Stimulated activated effector memory CD8-positive, alpha-beta T cell treated with anti-CD3 and anti-CD28 coated beads, Interleukin-12 subunit alpha, Interleukin-12 subunit beta, amount 100 ng/mL, for 72 hours (primary cell): ENCODE data around the gene MACROD2.
"Not testable (repeated sequence)": the region's sequence is repeated elsewhere in the genome, so short reads cannot be mapped to it uniquely, and the experiment has no call there.

Experiments
- ATAC-seq: fragments of 150-1000 bp; cut with Tn5 transposase; 2 replicates; pipeline ENCODE4 v1.10.0; 2021
- DNase-seq, 2 donors: peaks; one replicate each; pipeline ENCODE4 v3.0.0; 2021 to 2022; ENCODE audit warnings: low spot score in 2 of 2
- H3K27ac Mint-ChIP-seq: one replicate; pipeline ENCODE4 v1.8.0; 2022; ENCODE audit warnings: mild to moderate bottlenecking, mixed read lengths
- H3K36me3 Mint-ChIP-seq: one replicate; pipeline ENCODE4 v1.8.0; 2022; ENCODE audit warnings: mild to moderate bottlenecking, mixed read lengths
- H3K4me1 Mint-ChIP-seq: one replicate; pipeline ENCODE4 v1.8.0; 2022; ENCODE audit warnings: mixed read lengths
- H3K4me3 Mint-ChIP-seq: one replicate; pipeline ENCODE4 v1.8.0; 2022; ENCODE audit warnings: mild to moderate bottlenecking, mixed read lengths
- H3K9me3 Mint-ChIP-seq: one replicate; pipeline ENCODE4 v1.8.0; 2022; ENCODE audit warnings: mixed read lengths

Gene MACROD2

GRCh38 chr20:14235355-14235754 lies 240.0 kb downstream of the MACROD2 start:
- Mint-ChIP-seq H3K27ac (no peak overlapping the region), H3K36me3 (no peaks in the 10 kb centered on the region), H3K9me3 (peaks cover 2% of the 10 kb centered on the region), H3K4me3 (no peak overlapping the region), H3K4me1 (no peaks in the 10 kb centered on the region)
- DNase-seq: no peak
- no peak for ATAC-seq

- H3K36me3 Mint-ChIP-seq: no peaks in the 10 kb centered on the region
- ATAC-seq: no peak
These were observed 250.2 kb downstream of the MACROD2 start for GRCh38 chr20:14245368-14245970.

DNA sequence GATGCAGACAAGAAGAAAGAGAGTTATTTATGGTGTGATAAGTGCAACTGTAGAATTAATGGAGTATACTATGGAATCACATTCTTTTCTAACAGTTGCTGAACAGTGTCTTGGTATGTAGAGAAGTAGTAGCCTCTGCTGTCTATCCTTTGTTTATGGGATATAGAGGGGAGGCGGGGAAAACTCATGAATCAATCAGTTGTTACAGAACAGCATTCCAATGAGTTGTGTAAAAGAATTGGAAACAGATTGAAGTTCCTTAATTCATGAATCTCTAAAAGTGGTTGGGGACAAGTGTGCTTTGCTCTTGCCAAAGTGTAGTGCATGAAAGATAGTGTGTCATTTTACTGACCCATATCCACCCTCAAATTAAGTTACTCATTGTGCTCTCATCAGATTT lies 264.4 kb downstream of the MACROD2 start:
- Mint-ChIP-seq H3K36me3 (no peaks in the 10 kb centered on the region), H3K27ac (no peak overlapping the region), H3K4me1 (no peaks in the 10 kb centered on the region), H3K4me3 (no peak overlapping the region), H3K9me3 (peaks cover 16% of the 10 kb centered on the region)
- ATAC-seq (no peak), DNase-seq (no peak)

More at GRCh38 chr20:14245368-14245970, 250.2 kb downstream of the MACROD2 start:
- Mint-ChIP-seq H3K27ac (no peak overlapping the region), H3K9me3 (peaks cover 16% of the 10 kb centered on the region), H3K4me1 (no peaks in the 10 kb centered on the region), H3K4me3 (no peak overlapping the region)
- no peak for DNase-seq

DNA sequence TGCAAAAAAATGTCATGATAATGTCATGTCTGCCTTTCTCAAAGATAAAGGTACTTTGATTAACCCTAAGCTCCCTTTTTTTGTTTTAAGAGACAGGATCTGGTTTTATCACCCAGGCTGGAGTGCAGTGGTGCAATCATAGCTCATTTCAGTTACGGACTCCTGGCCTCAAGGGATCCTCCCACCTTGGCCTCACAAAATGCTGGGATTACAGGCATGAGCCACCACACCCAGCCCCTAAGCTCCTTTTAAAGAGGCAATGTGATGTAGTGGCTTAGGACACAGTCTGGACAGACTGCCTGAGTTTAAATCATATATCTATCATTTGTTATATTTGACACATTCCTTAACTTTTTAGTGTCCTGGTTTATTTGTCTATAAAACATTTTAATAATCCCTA lies 265.1 kb downstream of the MACROD2 start:
- Mint-ChIP-seq H3K4me3 (no peak overlapping the region), H3K36me3 (no peaks in the 10 kb centered on the region), H3K27ac (no peak overlapping the region), H3K4me1 (no peaks in the 10 kb centered on the region), H3K9me3 (peaks cover 18% of the 10 kb centered on the region)
- DNase-seq: no peak
- ATAC-seq: no peak

- no peak overlapping the region for H3K27ac Mint-ChIP-seq
- no peaks in the 10 kb centered on the region for H3K4me1 Mint-ChIP-seq
- H3K36me3 Mint-ChIP-seq: no peaks in the 10 kb centered on the region
- peaks cover 9% of the 10 kb centered on the region for H3K9me3 Mint-ChIP-seq
- no peak for ATAC-seq
- no peak for DNase-seq
- H3K4me3 Mint-ChIP-seq: no peak overlapping the region
These were observed 269.6 kb downstream of the MACROD2 start for GRCh38 chr20:14264869-14265268.

DNA sequence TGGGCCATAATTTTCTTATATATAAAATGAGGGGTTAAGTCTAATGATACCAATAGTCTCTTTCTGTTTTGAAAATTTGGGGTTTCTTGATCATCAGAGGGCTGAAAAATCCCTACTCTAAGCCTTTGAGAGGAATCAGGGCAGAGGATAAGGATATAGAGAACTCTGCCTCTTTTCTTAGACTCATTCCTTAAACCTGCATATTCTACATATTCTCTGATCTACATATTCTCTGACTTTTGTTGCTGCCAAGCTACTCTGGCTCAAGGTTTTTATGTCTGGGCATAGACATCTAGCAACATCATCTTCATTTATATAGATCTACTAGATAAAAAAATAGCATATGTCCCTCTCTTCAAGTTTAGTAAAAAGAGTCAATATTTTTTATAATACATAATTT lies 270.9 kb downstream of the MACROD2 start:
- Mint-ChIP-seq H3K36me3 (no peaks in the 10 kb centered on the region), H3K4me3 (no peak overlapping the region), H3K27ac (no peak overlapping the region), H3K9me3 (peaks cover 9% of the 10 kb centered on the region), H3K4me1 (no peaks in the 10 kb centered on the region)
- no peak for DNase-seq
- no peak for ATAC-seq

DNA sequence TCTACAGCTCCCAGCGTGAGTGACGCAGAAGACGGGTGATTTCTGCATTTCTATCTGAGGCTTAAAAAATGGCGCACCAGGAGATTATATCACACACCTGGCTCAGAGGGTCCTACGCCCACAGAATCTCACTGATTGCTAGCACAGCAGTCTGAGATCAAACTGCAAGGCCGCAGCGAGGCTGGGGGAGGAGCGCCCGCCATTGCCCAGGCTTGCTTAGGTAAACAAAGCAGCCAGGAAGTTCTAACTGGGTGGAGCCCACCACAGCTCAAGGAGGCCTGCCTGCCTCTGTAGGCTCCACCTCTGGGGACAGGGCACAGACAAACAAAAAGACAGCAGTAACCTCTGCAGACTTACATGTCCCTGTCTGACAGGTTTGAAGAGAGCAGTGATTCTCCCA lies 275.4 kb downstream of the MACROD2 start:
- not testable (repeated sequence) for H3K9me3 Mint-ChIP-seq, H3K27ac Mint-ChIP-seq, H3K36me3 Mint-ChIP-seq, H3K4me3 Mint-ChIP-seq, ATAC-seq, H3K4me1 Mint-ChIP-seq, DNase-seq

GRCh38 chr20:14282140-14282539 lies 286.8 kb downstream of the MACROD2 start:
- H3K36me3 Mint-ChIP-seq: no peaks in the 10 kb centered on the region
- H3K27ac Mint-ChIP-seq: no peak overlapping the region
- DNase-seq (no peak), ATAC-seq (no peak)
- H3K4me1 Mint-ChIP-seq: no peaks in the 10 kb centered on the region
- H3K9me3 Mint-ChIP-seq: peaks cover 8% of the 10 kb centered on the region
- no peak overlapping the region for H3K4me3 Mint-ChIP-seq

DNA sequence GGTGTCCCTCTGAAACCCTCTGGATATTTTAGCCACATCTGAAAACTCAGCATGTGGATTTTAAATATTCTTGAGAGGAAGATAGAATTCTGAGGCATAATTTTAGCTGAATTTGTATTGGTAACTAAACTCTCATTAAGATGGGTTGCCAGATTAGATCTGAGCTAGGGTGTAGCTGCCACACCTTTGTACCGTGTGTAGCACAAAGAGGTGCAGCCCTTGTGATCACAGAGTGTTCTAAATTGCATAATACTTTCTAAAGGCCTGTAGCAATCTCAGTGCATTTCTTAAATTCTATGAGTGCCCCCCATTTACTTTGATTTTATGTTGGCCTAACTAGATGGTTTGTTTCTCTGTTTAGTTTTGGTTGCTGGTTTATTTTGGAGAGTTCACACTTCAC lies 289.1 kb downstream of the MACROD2 start:
- no peak overlapping the region for H3K4me3 Mint-ChIP-seq
- no peaks in the 10 kb centered on the region for H3K4me1 Mint-ChIP-seq
- DNase-seq (no peak), ATAC-seq (no peak)
- H3K9me3 Mint-ChIP-seq: peaks cover 8% of the 10 kb centered on the region
- no peaks in the 10 kb centered on the region for H3K36me3 Mint-ChIP-seq
- no peak overlapping the region for H3K27ac Mint-ChIP-seq

GRCh38 chr20:14288341-14289330 lies 293.3 kb downstream of the MACROD2 start:
- H3K4me3 Mint-ChIP-seq: no peak overlapping the region
- no peaks in the 10 kb centered on the region for H3K36me3 Mint-ChIP-seq
- peaks cover 11% of the 10 kb centered on the region for H3K9me3 Mint-ChIP-seq
- no peak overlapping the region for H3K27ac Mint-ChIP-seq
- DNase-seq (no peak), ATAC-seq (no peak)
- H3K4me1 Mint-ChIP-seq: no peaks in the 10 kb centered on the region

- ATAC-seq (no peak), DNase-seq (no peak)
- H3K9me3 Mint-ChIP-seq: peaks cover 9% of the 10 kb centered on the region
- H3K4me1 Mint-ChIP-seq: no peaks in the 10 kb centered on the region
- no peak overlapping the region for H3K4me3 Mint-ChIP-seq
- no peak overlapping the region for H3K27ac Mint-ChIP-seq
- H3K36me3 Mint-ChIP-seq: no peaks in the 10 kb centered on the region
These were observed 296.2 kb downstream of the MACROD2 start for GRCh38 chr20:14291502-14291901.

DNA sequence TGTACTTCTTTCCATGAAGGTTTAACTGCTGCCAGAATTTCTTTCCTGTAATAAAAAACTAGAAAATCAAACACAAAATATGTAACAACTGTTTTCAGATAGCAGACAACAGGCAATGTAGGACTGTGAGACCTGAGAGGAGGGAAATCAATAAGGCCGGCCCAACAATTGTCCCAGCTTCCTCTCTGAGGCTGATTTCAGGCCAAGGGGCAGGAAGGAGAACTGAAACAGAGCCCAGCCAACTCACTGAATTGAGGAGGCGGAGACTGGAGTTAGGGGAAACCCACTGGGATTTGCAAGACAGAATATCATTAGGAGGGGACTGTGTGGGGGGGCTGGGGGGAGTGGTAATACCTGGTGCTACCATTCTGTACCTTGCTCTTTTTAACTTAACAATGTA lies 299.9 kb downstream of the MACROD2 start:
- no peak for DNase-seq
- H3K36me3 Mint-ChIP-seq: no peaks in the 10 kb centered on the region
- no peak overlapping the region for H3K4me3 Mint-ChIP-seq
- no peak overlapping the region for H3K27ac Mint-ChIP-seq
- H3K4me1 Mint-ChIP-seq: no peaks in the 10 kb centered on the region
- ATAC-seq: no peak
- peaks cover 6% of the 10 kb centered on the region for H3K9me3 Mint-ChIP-seq

DNA sequence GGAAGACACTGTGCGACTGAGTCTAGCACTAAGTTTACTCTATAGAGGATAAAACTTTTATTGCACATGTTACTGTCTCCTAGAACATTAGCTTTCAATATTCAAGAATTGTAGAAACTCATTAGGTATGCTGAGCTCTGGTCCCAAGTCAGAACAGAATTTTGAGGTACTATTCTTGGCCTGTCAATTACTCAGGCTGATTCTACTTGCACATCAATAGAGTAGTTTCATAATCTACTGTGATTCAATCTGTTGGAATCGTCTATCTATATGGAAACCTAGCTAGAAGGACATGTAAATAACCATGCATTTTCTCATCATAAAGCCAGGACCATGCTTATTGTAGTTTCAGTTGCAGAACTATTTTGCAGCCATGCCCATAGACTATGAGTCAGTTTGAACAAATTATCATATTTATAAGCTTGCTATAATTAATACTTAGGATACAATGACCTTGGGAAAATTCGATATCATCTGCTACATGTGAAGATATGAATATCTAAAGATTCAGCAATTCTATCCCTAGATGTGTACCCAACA lies 300.5 kb downstream of the MACROD2 start:
- Mint-ChIP-seq H3K27ac (no peak overlapping the region), H3K36me3 (no peaks in the 10 kb centered on the region), H3K9me3 (peaks cover 6% of the 10 kb centered on the region), H3K4me3 (no peak overlapping the region), H3K4me1 (no peaks in the 10 kb centered on the region)
- DNase-seq: no peak
- no peak for ATAC-seq

- no peak for DNase-seq
- no peak overlapping the region for H3K27ac Mint-ChIP-seq
These were observed 304.5 kb downstream of the MACROD2 start for GRCh38 chr20:14299831-14300230.

DNA sequence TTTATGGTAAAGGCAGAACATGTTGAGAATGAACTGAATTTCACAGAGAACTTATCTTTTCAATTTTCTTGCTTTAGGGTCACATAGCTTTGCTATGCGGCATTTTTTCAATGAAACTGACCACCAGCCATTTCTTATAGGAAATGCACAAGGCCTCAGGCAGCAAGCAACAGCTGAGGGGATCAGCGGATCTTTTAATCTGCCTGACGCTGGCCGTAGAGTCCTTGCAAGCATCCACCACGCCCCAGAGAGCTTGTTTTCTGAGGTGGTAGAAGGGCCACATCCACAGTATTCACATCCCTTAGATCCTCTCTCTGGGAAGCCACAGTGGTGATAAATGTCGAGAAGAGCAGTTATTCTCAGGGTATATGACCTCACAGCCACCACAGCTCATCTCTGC lies 307.8 kb downstream of the MACROD2 start:
- H3K27ac Mint-ChIP-seq: no peak overlapping the region
- H3K36me3 Mint-ChIP-seq: no peaks in the 10 kb centered on the region
- DNase-seq (no peak), ATAC-seq (no peak)
- H3K9me3 Mint-ChIP-seq: peaks cover 15% of the 10 kb centered on the region
- no peaks in the 10 kb centered on the region for H3K4me1 Mint-ChIP-seq
- H3K4me3 Mint-ChIP-seq: no peak overlapping the region

More at GRCh38 chr20:14299831-14300230, 304.5 kb downstream of the MACROD2 start:
- no peaks in the 10 kb centered on the region for H3K4me1 Mint-ChIP-seq
- no peaks in the 10 kb centered on the region for H3K36me3 Mint-ChIP-seq
- ATAC-seq: no peak
- peaks cover 7% of the 10 kb centered on the region for H3K9me3 Mint-ChIP-seq
- no peak overlapping the region for H3K4me3 Mint-ChIP-seq

- no peaks in the 10 kb centered on the region for H3K4me1 Mint-ChIP-seq
- no peaks in the 10 kb centered on the region for H3K36me3 Mint-ChIP-seq
- no peak overlapping the region for H3K4me3 Mint-ChIP-seq
- DNase-seq: no peak
- H3K9me3 Mint-ChIP-seq: peaks cover 15% of the 10 kb centered on the region
- no peak overlapping the region for H3K27ac Mint-ChIP-seq
- no peak for ATAC-seq
These were observed 308.3 kb downstream of the MACROD2 start for GRCh38 chr20:14303651-14304050.
